SIG-M5 treated with dmso at 0.1 percent for 504 hours (cell line): Measurements from ENCODE around the gene ATXN2.
"Not testable (repeated sequence)": the region's sequence is repeated elsewhere in the genome, so short reads cannot be mapped to it uniquely, and the experiment has no call there.

Experiments used
- DNase-seq: peaks from one replicate; lab custom pipeline; 2025; ENCODE audit not compliant: unreplicated experiment; lab: John Stamatoyannopoulos, UW

Gene ATXN2

GRCh38 chr12:111598637-111599452 lies at the start of gene ATXN2:
TSS of gene ATXN2 (minus strand) at chr12:111599315. CDS start at chr12:111599034, 281 bp downstream.
- DNase-seq: peak; percentile 68

- DNase-seq: peak; percentile 60
Measured at GRCh38 chr12:111645433-111645832, 46.3 kb upstream of the ATXN2 start.

GRCh38 chr12:111643427-111643826 lies 44.3 kb upstream of the ATXN2 start:
- DNase-seq: no peak

- DNase-seq: no peak
Measured at GRCh38 chr12:111642681-111643426, 43.7 kb upstream of the ATXN2 start.

GRCh38 chr12:111640506-111640905 lies 41.4 kb upstream of the ATXN2 start:
- DNase-seq: no peak

GRCh38 chr12:111638556-111638955 lies 39.4 kb upstream of the ATXN2 start:
- no peak for DNase-seq

GRCh38 chr12:111636209-111636945 lies 37.3 kb upstream of the ATXN2 start:
- DNase-seq: no peak

GRCh38 chr12:111635524-111635923 lies 36.4 kb upstream of the ATXN2 start:
- DNase-seq: no peak

GRCh38 chr12:111628505-111629260 lies 29.6 kb upstream of the ATXN2 start:
- no peak for DNase-seq

- DNase-seq: no peak
Measured at GRCh38 chr12:111626230-111626629, 27.1 kb upstream of the ATXN2 start.

GRCh38 chr12:111624540-111624939 lies 25.4 kb upstream of the ATXN2 start:
- DNase-seq: no peak

GRCh38 chr12:111617841-111618240 lies 18.7 kb upstream of the ATXN2 start:
- not testable (repeated sequence) for DNase-seq

GRCh38 chr12:111616177-111616623 lies 17.1 kb upstream of the ATXN2 start:
- DNase-seq: no peak

- no peak for DNase-seq
Measured at GRCh38 chr12:111607239-111607638, 8.1 kb upstream of the ATXN2 start.

GRCh38 chr12:111606767-111607230 lies 7.7 kb upstream of the ATXN2 start:
- DNase-seq: no peak

GRCh38 chr12:111605911-111606766 lies 7.0 kb upstream of the ATXN2 start:
- no peak for DNase-seq

- DNase-seq: not testable (repeated sequence)
Measured at GRCh38 chr12:111602857-111603256, 3.7 kb upstream of the ATXN2 start.

- DNase-seq: no peak
Measured at GRCh38 chr12:111602348-111602747, 3.2 kb upstream of the ATXN2 start.

GRCh38 chr12:111600986-111601385 lies 1.9 kb upstream of the ATXN2 start:
- DNase-seq: not testable (repeated sequence)

- DNase-seq: no peak
Measured at GRCh38 chr12:111600205-111600642, 1.1 kb upstream of the ATXN2 start.
